Measurements from ENCODE around the gene CDA. TPM values are rescaled to one million over a fixed set of nuclear protein-coding genes. Genes with fewer than 3 reads are reported as not detected.

Gene CDA
- total and polyA plus RNA-seq, 9 of the 15 experiments (the other 6 are each of a cell fraction or from before 2014, with no cell fraction given): not detected

DNA sequence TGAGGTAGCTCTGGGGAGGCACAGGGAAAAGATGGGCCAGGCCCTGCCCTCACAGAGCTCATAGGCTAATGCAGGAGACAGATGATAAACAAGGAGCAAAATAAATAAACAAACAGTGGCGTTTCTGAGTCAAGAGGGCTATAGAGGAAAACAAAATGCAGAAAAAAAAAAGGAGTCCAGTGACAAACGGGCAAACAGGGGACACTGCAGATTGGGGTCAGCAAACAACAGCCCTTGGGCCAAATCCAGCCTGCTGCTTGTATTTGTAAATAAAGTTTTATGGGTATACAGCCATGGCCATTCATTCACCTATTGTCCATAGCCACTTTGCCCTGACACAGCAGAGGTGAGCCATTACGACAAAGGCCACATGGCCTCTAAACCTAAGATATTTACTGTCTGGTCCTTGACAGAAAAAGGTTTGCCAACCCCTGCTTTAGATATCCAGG, 25.3 kb downstream of the CDA start:
- peak overlapping the region; percentile 80 for H2AFZ ChIP-seq (ENCODE audit: low read depth, low read length)
- no peaks in the 10 kb centered on the region for H3K36me3 ChIP-seq (ENCODE audit: control insufficient read depth, insufficient read depth, low read length)
- in situ Hi-C loops (cut with MboI): no loop called here
- peak overlapping the region in 1 of 2 experiments; percentile 80; a peak in 1 of 4 replicates for H3K9ac ChIP-seq (ENCODE audit: insufficient read depth in 1 of 2, low read depth in 2 of 2, low read length in 2 of 2)
- TF ChIP-seq ARID2 (IDR thresholded peaks at IDR 0.05): no peak
- TF ChIP-seq, protein P1, sequence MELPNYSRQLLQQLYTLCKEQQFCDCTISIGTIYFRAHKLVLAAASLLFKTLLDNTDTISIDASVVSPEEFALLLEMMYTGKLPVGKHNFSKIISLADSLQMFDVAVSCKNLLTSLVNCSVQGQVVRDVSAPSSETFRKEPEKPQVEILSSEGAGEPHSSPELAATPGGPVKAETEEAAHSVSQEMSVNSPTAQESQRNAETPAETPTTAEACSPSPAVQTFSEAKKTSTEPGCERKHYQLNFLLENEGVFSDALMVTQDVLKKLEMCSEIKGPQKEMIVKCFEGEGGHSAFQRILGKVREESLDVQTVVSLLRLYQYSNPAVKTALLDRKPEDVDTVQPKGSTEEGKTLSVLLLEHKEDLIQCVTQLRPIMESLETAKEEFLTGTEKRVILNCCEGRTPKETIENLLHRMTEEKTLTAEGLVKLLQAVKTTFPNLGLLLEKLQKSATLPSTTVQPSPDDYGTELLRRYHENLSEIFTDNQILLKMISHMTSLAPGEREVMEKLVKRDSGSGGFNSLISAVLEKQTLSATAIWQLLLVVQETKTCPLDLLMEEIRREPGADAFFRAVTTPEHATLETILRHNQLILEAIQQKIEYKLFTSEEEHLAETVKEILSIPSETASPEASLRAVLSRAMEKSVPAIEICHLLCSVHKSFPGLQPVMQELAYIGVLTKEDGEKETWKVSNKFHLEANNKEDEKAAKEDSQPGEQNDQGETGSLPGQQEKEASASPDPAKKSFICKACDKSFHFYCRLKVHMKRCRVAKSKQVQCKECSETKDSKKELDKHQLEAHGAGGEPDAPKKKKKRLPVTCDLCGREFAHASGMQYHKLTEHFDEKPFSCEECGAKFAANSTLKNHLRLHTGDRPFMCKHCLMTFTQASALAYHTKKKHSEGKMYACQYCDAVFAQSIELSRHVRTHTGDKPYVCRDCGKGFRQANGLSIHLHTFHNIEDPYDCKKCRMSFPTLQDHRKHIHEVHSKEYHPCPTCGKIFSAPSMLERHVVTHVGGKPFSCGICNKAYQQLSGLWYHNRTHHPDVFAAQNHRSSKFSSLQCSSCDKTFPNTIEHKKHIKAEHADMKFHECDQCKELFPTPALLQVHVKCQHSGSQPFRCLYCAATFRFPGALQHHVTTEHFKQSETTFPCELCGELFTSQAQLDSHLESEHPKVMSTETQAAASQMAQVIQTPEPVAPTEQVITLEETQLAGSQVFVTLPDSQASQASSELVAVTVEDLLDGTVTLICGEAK (IDR thresholded peaks at IDR 0.05): peak; percentile 91
- TF ChIP-seq, protein P1 (CRISPR knock-in tag; IDR thresholded peaks at IDR 0.05): 0 out of 2 replicates have a peak, but pooled peaks have one; percentile 26
- no peak for TF ChIP-seq HNRNPK (IDR thresholded peaks at IDR 0.05; ENCODE audit: low read depth, low read length, poor library complexity, severe bottlenecking)
- no peaks in the 10 kb centered on the region for H4K20me1 ChIP-seq (replicated peaks; ENCODE audit: control insufficient read depth, insufficient read depth, low read length)
- H3K4me2 ChIP-seq (ENCODE audit: insufficient read depth, low read length): no peak overlapping the region
- H3K9me1 ChIP-seq (ENCODE audit: control insufficient read depth, insufficient read depth, low read length): no peaks in the 10 kb centered on the region
- FAIRE-seq (no peak), ATAC-seq (no peak), DNase-seq (ENCODE audit: extremely low read depth in 1 of 4, low spot score in 3 of 4) (no peak)
- CTCF ChIA-PET (ENCODE audit: low intra/inter-chr PET ratio): no interaction called here
- POLR2A ChIA-PET: interaction anchor here (0.6 to 1.0 kb wide), 2 partner anchors 95 to 266 kb away, joined by 3 read pairs; no protein-coding TSS in a partner anchor
- H3K4me3 ChIP-seq: no peak overlapping the region
- WGBS (ENCODE audit: insufficient coverage, low coverage, missing lambda C conversion rate): 33% methylated on average over 3 of the region's 3 CpGs
- peaks cover 3 to 8% of the 10 kb centered on the region in 2 experiments; a peak in 4 of 5 replicates for H3K27me3 ChIP-seq (ENCODE audit: control insufficient read depth in 2 of 2, insufficient read depth in 2 of 2, low read length in 2 of 2)
- H3K27ac ChIP-seq (ENCODE audit: extremely low read depth, low read depth, low read length): no peak overlapping the region
- H3K4me1 ChIP-seq (replicated peaks in 1 of 2; ENCODE audit: control insufficient read depth in 2 of 2, insufficient read depth in 2 of 2, low read length in 2 of 2): peaks cover 2 to 6% of the 10 kb centered on the region in 2 experiments; a peak in 2 of 5 replicates
- no peaks in the 10 kb centered on the region for H3K79me2 ChIP-seq (ENCODE audit: control insufficient read depth, insufficient read depth, low read length)
- no TSS peak for BruUV-seq (replicated peaks)
- no peaks in the 10 kb centered on the region for H3K9me3 ChIP-seq (replicated peaks; ENCODE audit: control insufficient read depth, insufficient read depth, low read depth, low read length)
- intact Hi-C loops (cut with micrococcal nuclease): no loop called here
